Sigmoid colon (tissue), 7 donors: ENCODE measurements around the gene ACP6. TPM values are rescaled to one million over a fixed set of nuclear protein-coding genes. Genes with fewer than 3 reads are reported as not detected.
"Not testable (repeated sequence)": the region's sequence is repeated elsewhere in the genome, so short reads cannot be mapped to it uniquely, and the experiment has no call there.

Experiments
- DNase-seq: peaks from one replicate; pipeline ENCODE4 v3.0.0-alpha.2; 2019
- H3K27ac ChIP-seq, 4 donors: fragments of 200-600 bp; sonication (generic); one replicate each; pipeline ENCODE4 v1.5.1; 2016 to 2019; ENCODE audit warnings: mild to moderate bottlenecking in 1 of 4
- H3K27me3 ChIP-seq, 3 donors: fragments of 200-600 bp; sonication (generic); one replicate each; pipeline ENCODE4 v1.5.1; 2019; ENCODE audit warnings: mild to moderate bottlenecking in 1 of 3
- H3K36me3 ChIP-seq, 4 donors: fragments of 200-600 bp; sonication (generic); one replicate each; pipeline ENCODE4 v1.5.1; 2016 to 2019
- H3K4me1 ChIP-seq, 4 donors: fragments of 200-600 bp; sonication (generic); one replicate each; pipeline ENCODE4 v1.5.1; 2017 to 2019
- H3K4me3 ChIP-seq, 4 donors: fragments of 200-600 bp; sonication (generic); one replicate each; pipeline ENCODE4 v1.5.1; 2017 to 2019; ENCODE audit warnings: mild to moderate bottlenecking in 2 of 4, moderate library complexity in 1 of 4
- H3K9me3 ChIP-seq, 4 donors: fragments of 200-600 bp in 3 of 4; sonication (generic) in 3 of 4; one replicate each; pipeline versions ENCODE4 v1.5.1 to v1.6.1; 2013 to 2019
- EP300 ChIP-seq, 4 donors: sonication (generic); formaldehyde crosslinking; IDR thresholded peaks; one replicate each; pipeline ENCODE4 v1.6.1; 2017; ENCODE audit warnings: antibody characterized with exemption in 4 of 4
- POLR2A ChIP-seq, 2 donors: fragments of 450-650 bp; IDR thresholded peaks; one replicate each; pipeline ENCODE4 v1.6.1; 2016; ENCODE audit warnings: antibody characterized with exemption in 2 of 2, mild to moderate bottlenecking in 2 of 2, moderate library complexity in 2 of 2
- POLR2AphosphoS5 ChIP-seq, 4 donors: sonication (generic); formaldehyde crosslinking; IDR thresholded peaks; one replicate each; pipeline ENCODE4 v1.6.1; 2017; ENCODE audit warnings: antibody characterized with exemption in 4 of 4
- WGBS, 2 donors: extraction: QIAGEN DNeasy Blood & Tissue Kit; methylation state at CpG; one replicate each; pipeline ENCODE4 v1.1.7; 2013; 5-methylcytosine and 5-hydroxymethylcytosine counted together
- intact Hi-C: fragments of 100-400 bp; cut with DNase I; formaldehyde crosslinking; loops from one replicate; pipeline ENCODE4 v1.15.1; 2023
- polyA plus RNA-seq, 3 donors: library from polyadenylated mRNA; stranded (reverse); fragments of 200-250 nt; gene quantifications; one replicate each; pipeline ENCODE4 v1.2.3, GENCODE V29; 2013
- total RNA-seq, 4 donors: library from RNA; depleted of rRNA; stranded (reverse); fragments of >200 nt; gene quantifications; one replicate each; pipeline ENCODE4 v1.1.0, GENCODE V29; 2016
- TF ChIP-seq, protein P1 (sequence below), 4 experiments: fragments of 450-650 bp in 3 of 4; fragments of 200-600 bp in 1 of 4; IDR thresholded peaks; one replicate each; pipeline ENCODE4 v1.5.1; 2016 to 2019; ENCODE audit warnings: antibody characterized with exemption in 4 of 4, mild to moderate bottlenecking in 3 of 4, moderate library complexity in 2 of 4
- donor health status: healthy with polysubstance abuse.
- donor health status: Bipolar disorder and iron deficiency.
- donor health status: healthy.

Gene ACP6
- total and polyA plus RNA-seq, 7 donors: 3.5 to 27.8 (median 14.7) TPM

DNA sequence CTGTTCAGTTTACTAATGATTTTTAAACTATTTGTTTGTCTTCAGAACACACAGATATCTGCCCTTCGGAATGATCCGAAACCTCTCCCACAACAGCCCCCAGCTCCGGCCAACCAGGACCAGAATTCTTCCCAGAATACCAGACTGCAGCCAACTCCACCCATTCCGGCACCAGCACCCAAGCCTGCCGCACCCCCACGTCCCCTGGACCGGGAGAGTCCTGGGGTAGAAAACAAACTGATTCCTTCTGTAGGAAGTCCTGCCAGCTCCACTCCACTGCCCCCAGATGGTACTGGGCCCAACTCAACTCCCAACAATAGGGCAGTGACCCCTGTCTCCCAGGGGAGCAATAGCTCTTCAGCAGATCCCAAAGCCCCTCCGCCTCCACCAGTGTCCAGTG, 51.6 kb downstream of the ACP6 start:
- H3K36me3 ChIP-seq: peaks cover 14 to 99% (median 50%) of the 10 kb centered on the region in 4 donors
- no peaks in the 10 kb centered on the region for H3K9me3 ChIP-seq
- H3K27ac ChIP-seq: no peak overlapping the region
- no peak for DNase-seq
- no peaks in the 10 kb centered on the region for H3K27me3 ChIP-seq
- WGBS, 2 donors: 94 to 95% methylated on average over 8 of the region's 8 CpGs
- intact Hi-C loops: no loop called here
- no peak overlapping the region for H3K4me3 ChIP-seq
- TF ChIP-seq, protein P1, sequence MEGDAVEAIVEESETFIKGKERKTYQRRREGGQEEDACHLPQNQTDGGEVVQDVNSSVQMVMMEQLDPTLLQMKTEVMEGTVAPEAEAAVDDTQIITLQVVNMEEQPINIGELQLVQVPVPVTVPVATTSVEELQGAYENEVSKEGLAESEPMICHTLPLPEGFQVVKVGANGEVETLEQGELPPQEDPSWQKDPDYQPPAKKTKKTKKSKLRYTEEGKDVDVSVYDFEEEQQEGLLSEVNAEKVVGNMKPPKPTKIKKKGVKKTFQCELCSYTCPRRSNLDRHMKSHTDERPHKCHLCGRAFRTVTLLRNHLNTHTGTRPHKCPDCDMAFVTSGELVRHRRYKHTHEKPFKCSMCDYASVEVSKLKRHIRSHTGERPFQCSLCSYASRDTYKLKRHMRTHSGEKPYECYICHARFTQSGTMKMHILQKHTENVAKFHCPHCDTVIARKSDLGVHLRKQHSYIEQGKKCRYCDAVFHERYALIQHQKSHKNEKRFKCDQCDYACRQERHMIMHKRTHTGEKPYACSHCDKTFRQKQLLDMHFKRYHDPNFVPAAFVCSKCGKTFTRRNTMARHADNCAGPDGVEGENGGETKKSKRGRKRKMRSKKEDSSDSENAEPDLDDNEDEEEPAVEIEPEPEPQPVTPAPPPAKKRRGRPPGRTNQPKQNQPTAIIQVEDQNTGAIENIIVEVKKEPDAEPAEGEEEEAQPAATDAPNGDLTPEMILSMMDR (IDR thresholded peaks at IDR 0.05): no peak
- TF ChIP-seq EP300 (IDR thresholded peaks at IDR 0.05) (no peak), POLR2A (IDR thresholded peaks at IDR 0.05) (no peak), POLR2AphosphoS5 (IDR thresholded peaks at IDR 0.05) (no peak)
- peaks cover 0 to 5% (median under 1%) of the 10 kb centered on the region in 4 donors for H3K4me1 ChIP-seq

DNA sequence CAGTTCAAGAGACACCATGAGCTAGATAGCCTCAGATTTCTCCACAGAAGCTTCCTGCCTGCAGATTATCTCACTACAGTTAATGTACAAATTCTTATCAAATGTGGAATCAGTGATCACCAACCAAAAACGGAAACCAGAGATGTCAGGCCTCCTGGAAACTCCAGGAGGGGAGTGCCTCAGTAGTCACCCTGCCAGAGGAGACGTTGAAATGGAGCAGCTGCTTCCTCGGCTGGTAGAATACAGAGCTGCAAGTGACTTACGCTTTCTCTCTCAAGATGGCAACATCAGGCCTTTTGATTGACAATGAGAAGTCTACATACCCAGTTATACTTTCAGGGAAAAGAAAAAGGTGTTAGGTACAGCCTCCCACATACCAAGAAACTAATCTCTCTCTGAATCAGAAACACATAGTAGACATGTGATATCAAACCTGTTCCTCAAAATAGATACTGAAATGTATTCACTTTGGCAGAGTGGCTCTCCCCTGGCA, 52.2 kb downstream of the ACP6 start:
- no peak for DNase-seq
- Histone ChIP-seq H3K27ac (no peak overlapping the region), H3K9me3 (no peaks in the 10 kb centered on the region), H3K4me1 (peaks cover 0 to 10% (median 3%) of the 10 kb centered on the region in 4 donors), H3K27me3 (no peaks in the 10 kb centered on the region), H3K36me3 (peaks cover 17 to 99% (median 50%) of the 10 kb centered on the region in 4 donors), H3K4me3 (no peak overlapping the region)
- TF ChIP-seq, protein P1 (IDR thresholded peaks at IDR 0.05): no peak
- TF ChIP-seq EP300 (IDR thresholded peaks at IDR 0.05): no peak
- TF ChIP-seq POLR2AphosphoS5 (IDR thresholded peaks at IDR 0.05): no peak
- no peak for TF ChIP-seq POLR2A (IDR thresholded peaks at IDR 0.05)
- 56 to 79% methylated on average over 4 of the region's 4 CpGs for WGBS, 2 donors
- intact Hi-C loops: no loop called here

DNA sequence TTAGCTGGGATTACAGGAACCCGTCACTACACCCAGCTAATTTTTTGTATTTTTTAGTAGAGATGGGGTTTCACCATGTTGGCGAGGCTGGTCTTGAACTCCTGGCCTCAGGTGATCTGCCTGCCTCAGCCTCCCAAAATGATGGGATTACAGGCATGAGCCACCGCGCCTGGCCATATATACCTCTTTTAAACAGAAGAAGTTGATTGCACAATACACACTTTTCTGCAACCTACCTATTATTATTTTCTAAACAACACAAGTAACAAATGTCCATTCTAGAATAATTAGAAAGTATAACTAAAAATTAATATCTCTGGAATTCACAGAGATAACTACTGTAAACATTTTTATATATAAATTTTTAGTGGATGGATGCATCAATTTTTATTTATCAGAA, 55.4 kb downstream of the ACP6 start:
- 97 to 98% methylated on average over 4 of the region's 4 CpGs for WGBS, 2 donors
- H3K9me3 ChIP-seq, intact Hi-C loops, H3K27me3 ChIP-seq, H3K4me3 ChIP-seq, H3K27ac ChIP-seq, DNase-seq: not testable (repeated sequence)
- Histone ChIP-seq H3K36me3 (peaks cover 27 to 94% (median 52%) of the 10 kb centered on the region in 4 donors), H3K4me1 (peaks cover 0 to 20% (median 8%) of the 10 kb centered on the region in 4 donors)

DNA sequence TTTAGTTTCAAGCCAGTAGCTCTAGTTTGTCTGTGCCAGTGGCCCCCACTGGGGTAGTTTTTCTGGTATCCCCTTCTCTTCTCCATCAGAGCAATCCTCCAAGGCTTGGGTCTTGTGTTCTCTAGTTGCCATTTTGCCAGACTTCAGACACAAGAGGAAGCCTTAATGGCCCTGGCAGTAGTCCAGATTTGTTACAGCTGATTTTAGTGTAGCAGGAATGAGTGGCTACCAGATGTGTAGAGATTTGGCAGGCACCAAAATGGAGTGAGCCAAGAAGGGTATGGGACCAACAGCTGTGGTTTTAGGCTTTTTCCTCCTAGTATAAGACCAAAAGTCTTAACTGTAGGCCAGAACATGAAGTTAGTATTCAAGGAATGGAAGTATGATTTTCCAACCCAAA, 56.8 kb downstream of the ACP6 start:
- H3K4me3 ChIP-seq: no peak overlapping the region
- intact Hi-C loops: no loop called here
- peaks cover 14 to 79% (median 39%) of the 10 kb centered on the region in 4 donors for H3K36me3 ChIP-seq
- DNase-seq: no peak
- peaks cover 0 to 27% (median 8%) of the 10 kb centered on the region in 4 donors for H3K4me1 ChIP-seq
- H3K27ac ChIP-seq: no peak overlapping the region
- TF ChIP-seq POLR2A (IDR thresholded peaks at IDR 0.05) (no peak), POLR2AphosphoS5 (IDR thresholded peaks at IDR 0.05) (no peak), EP300 (IDR thresholded peaks at IDR 0.05) (no peak)
- TF ChIP-seq, protein P1 (IDR thresholded peaks at IDR 0.05): no peak
- no peaks in the 10 kb centered on the region for H3K9me3 ChIP-seq
- H3K27me3 ChIP-seq: no peaks in the 10 kb centered on the region

DNA sequence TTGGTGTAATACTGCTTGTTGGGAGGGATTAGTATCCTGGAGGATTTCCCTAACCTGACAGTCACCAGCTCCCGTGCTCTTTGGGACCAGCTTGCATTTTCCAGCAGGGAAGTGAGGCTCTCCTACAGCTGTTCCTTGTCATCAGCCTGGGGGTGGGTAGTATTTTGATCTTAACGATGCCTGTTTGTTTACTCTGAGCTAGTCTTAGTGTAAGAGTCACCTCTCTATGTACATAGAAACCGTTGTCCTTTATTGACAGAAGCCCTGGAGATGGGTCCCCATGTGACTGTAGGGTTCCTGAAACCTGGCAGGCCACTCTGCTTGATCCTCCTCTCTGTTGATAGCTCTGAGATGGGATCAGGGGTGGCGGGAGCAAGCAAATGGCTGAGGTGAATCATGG, 58.0 kb downstream of the ACP6 start:
- Histone ChIP-seq H3K9me3 (no peaks in the 10 kb centered on the region), H3K36me3 (peaks cover 13 to 68% (median 33%) of the 10 kb centered on the region in 4 donors), H3K4me3 (no peak overlapping the region), H3K27ac (no peak overlapping the region), H3K4me1 (peaks cover 0 to 27% (median 8%) of the 10 kb centered on the region in 4 donors), H3K27me3 (no peaks in the 10 kb centered on the region)
- no peak for DNase-seq
- WGBS, 2 donors: 42 to 69% methylated on average over 4 of the region's 4 CpGs
- TF ChIP-seq, protein P1 (IDR thresholded peaks at IDR 0.05): no peak
- TF ChIP-seq POLR2A (IDR thresholded peaks at IDR 0.05): no peak
- TF ChIP-seq EP300 (IDR thresholded peaks at IDR 0.05): no peak
- no peak for TF ChIP-seq POLR2AphosphoS5 (IDR thresholded peaks at IDR 0.05)
- intact Hi-C loops: no loop called here
